ENCODE results near the gene MTG2.

Gene MTG2

DNA sequence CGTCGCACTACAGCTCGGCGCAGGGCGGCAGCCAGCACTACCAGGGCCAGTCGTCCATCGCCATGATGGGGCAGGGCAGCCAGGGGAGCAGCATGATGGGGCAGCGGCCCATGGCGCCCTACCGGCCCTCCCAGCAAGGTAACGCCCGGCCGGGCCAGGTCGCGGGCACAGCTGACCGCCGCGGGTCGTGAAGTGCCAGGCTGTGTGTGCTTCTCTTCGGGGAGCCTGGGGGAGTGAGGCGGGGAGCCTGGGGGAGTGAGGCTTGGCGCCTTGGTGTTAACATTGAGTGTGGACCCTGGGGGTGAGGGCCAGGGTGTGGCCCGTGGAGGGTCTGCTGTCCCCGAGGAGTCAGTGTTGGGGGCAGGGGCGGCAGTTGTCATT is 19.4 kb upstream of the MTG2 start:
- TF ChIP-seq, protein P1, sequence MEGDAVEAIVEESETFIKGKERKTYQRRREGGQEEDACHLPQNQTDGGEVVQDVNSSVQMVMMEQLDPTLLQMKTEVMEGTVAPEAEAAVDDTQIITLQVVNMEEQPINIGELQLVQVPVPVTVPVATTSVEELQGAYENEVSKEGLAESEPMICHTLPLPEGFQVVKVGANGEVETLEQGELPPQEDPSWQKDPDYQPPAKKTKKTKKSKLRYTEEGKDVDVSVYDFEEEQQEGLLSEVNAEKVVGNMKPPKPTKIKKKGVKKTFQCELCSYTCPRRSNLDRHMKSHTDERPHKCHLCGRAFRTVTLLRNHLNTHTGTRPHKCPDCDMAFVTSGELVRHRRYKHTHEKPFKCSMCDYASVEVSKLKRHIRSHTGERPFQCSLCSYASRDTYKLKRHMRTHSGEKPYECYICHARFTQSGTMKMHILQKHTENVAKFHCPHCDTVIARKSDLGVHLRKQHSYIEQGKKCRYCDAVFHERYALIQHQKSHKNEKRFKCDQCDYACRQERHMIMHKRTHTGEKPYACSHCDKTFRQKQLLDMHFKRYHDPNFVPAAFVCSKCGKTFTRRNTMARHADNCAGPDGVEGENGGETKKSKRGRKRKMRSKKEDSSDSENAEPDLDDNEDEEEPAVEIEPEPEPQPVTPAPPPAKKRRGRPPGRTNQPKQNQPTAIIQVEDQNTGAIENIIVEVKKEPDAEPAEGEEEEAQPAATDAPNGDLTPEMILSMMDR (IDR thresholded peaks at IDR 0.05; ENCODE audit: low read depth, low read length, poor library complexity, severe bottlenecking), result no peak
- TF ChIP-seq EZH2phosphoT487 (IDR thresholded peaks at IDR 0.05; ENCODE audit: borderline replicate concordance, low read length), result no peak
- Histone ChIP-seq H3K36me3 (ENCODE audit: control insufficient read depth, low read length) (peaks cover 18% of the 10 kb centered on the region), H3F3A (ENCODE audit: control insufficient read depth, insufficient read depth) (no peaks in the 10 kb centered on the region)

DNA sequence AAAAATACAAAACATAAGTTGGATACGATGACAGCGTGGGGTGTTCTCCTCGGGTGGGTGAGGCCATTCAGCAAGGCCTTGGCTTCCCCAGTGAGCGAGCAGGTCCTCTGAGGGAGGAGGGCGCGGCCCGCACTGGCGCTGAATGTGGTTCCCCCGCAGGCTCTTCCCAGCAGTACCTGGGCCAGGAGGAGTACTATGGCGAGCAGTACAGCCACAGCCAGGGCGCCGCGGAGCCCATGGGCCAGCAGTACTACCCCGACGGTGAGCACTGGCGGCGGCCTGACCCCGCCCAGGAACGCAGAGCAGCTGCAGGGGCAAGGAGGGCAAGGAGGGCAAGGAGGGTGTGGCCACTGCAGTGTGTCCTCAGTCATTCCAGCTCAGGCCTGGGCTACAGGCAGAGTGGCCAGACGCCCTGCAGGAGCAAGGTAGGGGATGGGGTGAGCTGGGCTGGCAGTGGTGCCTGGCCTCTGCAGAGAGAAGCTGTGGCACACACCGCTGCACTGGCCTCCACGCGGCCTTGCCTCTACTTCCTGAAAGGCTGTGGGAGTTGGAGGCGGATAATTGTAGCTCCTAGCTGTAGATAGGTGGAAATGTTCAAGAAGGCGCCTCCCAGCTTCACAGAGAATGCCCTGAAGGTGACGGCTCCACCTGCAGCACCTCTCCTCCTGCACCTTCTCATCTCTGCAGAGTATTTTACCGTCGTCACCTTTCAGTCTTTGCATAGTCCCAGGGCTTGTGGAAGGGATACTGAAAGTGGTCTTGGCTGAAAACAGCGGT is 18.7 kb upstream of the MTG2 start:
- Histone ChIP-seq H3K9me2 (replicated peaks; ENCODE audit: control insufficient read depth, low read length) (no peaks in the 10 kb centered on the region), H4K20me1 (ENCODE audit: control insufficient read depth, insufficient read depth, low read depth, low read length) (no peaks in the 10 kb centered on the region), H3F3A (ENCODE audit: control insufficient read depth, insufficient read depth) (no peaks in the 10 kb centered on the region), H3K4me3 (ENCODE audit: low read length) (no peak overlapping the region), H3K4me1 (ENCODE audit: control insufficient read depth, low read length) (no peaks in the 10 kb centered on the region), H3K36me3 (ENCODE audit: control insufficient read depth, low read length) (peaks cover 23% of the 10 kb centered on the region), H3K9me3 (ENCODE audit: control insufficient read depth, insufficient read depth, low read length) (no peaks in the 10 kb centered on the region), H3K27me3 (ENCODE audit: control insufficient read depth, low read length) (no peaks in the 10 kb centered on the region), H3K4me2 (ENCODE audit: low read length) (no peak overlapping the region), H3K27ac (ENCODE audit: low read depth, low read length) (no peak overlapping the region), H3K79me2 (ENCODE audit: control insufficient read depth, low read length) (no peaks in the 10 kb centered on the region; the same call in 1 of the 2 replicates)
- TF ChIP-seq, protein P1 (IDR thresholded peaks at IDR 0.05; ENCODE audit: low read depth, low read length, poor library complexity, severe bottlenecking), result no peak
- TF ChIP-seq EZH2phosphoT487 (IDR thresholded peaks at IDR 0.05; ENCODE audit: borderline replicate concordance, low read length), result no peak

More for the DNA sequence above, 19.4 kb upstream of the MTG2 start:
- no peaks in the 10 kb centered on the region for H3K27me3 ChIP-seq (ENCODE audit: control insufficient read depth, low read length)
- H3K27ac ChIP-seq (ENCODE audit: low read depth, low read length), result no peak overlapping the region
- peaks cover 5% of the 10 kb centered on the region for H3K79me2 ChIP-seq (ENCODE audit: control insufficient read depth, low read length)
- H3K9me3 ChIP-seq (ENCODE audit: control insufficient read depth, insufficient read depth, low read length), result no peaks in the 10 kb centered on the region
- no peaks in the 10 kb centered on the region for H3K4me1 ChIP-seq (ENCODE audit: control insufficient read depth, low read length)
- H3K4me2 ChIP-seq (ENCODE audit: low read length), result no peak overlapping the region
- no peaks in the 10 kb centered on the region for H4K20me1 ChIP-seq (ENCODE audit: control insufficient read depth, insufficient read depth, low read depth, low read length)
- no peaks in the 10 kb centered on the region for H3K9me2 ChIP-seq (replicated peaks; ENCODE audit: control insufficient read depth, low read length)
- H3K4me3 ChIP-seq (ENCODE audit: low read length), result no peak overlapping the region

DNA sequence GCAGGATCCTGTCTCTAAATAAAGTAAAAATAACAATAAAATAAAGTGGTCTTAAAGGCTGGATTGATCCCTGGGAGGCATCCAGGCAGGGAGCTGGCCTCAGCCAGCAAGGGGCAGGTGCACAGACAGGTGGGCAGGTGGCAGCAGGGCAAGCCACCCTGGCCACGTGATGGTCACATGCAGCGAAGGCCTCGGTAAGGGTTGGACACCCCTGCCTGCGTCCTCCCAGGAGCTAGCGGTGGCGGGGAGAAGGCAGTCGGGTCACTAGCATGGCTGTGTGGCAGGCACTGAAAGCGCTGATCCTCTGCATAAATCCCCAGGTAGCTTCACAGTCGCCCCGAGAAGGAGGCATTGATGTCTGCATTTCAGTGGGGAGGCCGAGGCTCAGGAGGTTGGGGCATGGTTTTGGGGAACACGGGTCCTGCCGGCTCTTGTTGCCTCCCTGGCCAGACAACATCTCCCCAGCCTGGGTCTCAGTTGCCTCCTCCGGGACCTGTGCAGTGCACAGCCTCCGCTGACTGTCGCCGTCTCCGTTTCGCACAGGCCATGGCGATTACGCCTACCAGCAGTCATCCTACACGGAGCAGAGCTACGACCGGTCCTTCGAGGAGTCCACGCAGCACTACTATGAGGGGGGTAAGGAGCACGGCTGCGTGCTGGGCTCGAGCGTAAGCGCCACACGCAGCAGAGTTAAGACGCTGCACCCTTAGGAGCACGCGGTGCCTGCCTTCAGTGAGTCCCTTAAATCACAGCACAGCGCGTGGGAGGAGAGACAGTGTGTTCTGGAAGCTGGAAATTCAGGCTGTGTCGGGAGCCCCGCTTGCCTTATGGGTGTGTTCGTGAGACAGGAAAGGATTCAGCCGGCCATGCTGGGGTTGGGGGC is 17.7 kb upstream of the MTG2 start:
- H3K4me3 ChIP-seq (ENCODE audit: low read length), result no peak overlapping the region
- H3K9me3 ChIP-seq (ENCODE audit: control insufficient read depth, insufficient read depth, low read length), result no peaks in the 10 kb centered on the region
- no peaks in the 10 kb centered on the region for H3K27me3 ChIP-seq (ENCODE audit: control insufficient read depth, low read length)
- H3K27ac ChIP-seq (ENCODE audit: low read depth, low read length), result no peak overlapping the region
- H3F3A ChIP-seq (ENCODE audit: control insufficient read depth, insufficient read depth), result no peaks in the 10 kb centered on the region
- H3K9me2 ChIP-seq (replicated peaks; ENCODE audit: control insufficient read depth, low read length), result no peaks in the 10 kb centered on the region
- no peak overlapping the region for H3K4me2 ChIP-seq (ENCODE audit: low read length)
- H3K36me3 ChIP-seq (ENCODE audit: control insufficient read depth, low read length), result peaks cover 25% of the 10 kb centered on the region
- H4K20me1 ChIP-seq (ENCODE audit: control insufficient read depth, insufficient read depth, low read depth, low read length), result no peaks in the 10 kb centered on the region
- TF ChIP-seq EZH2phosphoT487 (IDR thresholded peaks at IDR 0.05; ENCODE audit: borderline replicate concordance, low read length), result no peak
- H3K79me2 ChIP-seq (ENCODE audit: control insufficient read depth, low read length), result no peaks in the 10 kb centered on the region
- H3K4me1 ChIP-seq (ENCODE audit: control insufficient read depth, low read length), result no peaks in the 10 kb centered on the region
